Hematopoietic multipotent progenitor cell treated with erythropoietin and hydrocortisone succinate and interleukin-3 and kit ligand, for 4 days (in vitro differentiated cells): ENCODE data around the gene RNF43.

ENCODE experiments used
- DNase-seq: peaks from one replicate; pipeline ENCODE4 v3.0.0-alpha.2; 2015

Gene RNF43

DNA sequence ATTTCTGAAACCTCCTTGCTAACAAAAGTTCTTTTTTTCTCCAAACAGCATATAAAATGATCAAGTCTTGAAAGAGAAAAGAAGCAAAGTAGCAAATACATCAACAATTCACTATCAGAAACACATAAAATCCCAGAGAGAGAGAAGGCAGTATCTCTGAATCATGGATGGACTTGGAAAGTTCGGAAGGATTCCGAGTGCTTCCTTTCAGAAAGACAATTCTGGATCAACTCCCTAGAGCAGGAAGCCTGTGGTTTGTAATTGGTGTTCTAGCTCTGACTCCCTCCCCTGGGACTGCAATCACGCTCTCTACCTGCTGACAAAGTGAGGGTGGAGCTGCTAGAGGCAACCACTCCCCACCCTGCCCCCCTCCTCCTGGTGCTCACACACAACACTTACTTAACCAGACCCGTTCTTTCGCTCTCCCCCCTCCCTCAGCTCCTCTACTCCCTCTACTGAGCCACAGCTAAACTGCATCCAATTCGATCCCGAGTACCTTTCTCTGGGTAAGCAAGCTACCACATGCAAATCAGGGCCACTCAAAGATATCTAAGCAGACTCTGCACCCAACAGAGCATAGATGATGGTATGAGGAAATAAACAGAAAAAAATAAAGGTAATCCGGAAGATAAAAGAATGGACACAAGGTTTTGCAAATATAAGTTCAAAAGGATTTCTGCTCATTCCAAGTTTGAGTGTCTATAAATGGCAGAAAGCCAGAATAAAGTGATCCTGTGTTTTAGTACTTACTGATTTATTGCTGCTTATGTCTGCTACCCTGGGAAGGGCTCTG, at the start of gene RNF43:
Gene RNF43 (minus strand): TSS at position 235 of the 793 bp plus-strand sequence. CDS start 1,957 bp downstream, outside the sequence.
- peak; percentile 94 for DNase-seq

DNA sequence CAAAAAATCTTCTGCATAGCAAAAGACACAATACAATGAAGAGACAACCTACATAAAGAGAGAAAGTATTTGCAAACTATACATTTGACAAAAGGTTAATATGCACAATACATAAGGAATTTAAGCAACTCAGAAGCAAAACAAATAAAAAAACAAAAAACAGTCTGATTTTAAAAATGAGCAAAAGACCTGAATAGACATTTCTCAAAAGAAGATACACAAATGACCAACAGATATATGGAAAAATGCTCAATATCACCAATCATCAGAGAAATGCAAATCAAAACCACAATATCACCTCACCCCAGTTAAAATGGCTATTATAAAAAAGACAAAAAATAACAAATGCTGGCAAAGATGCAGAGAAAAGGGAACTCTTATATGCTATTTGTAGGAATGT, 38.2 kb upstream of the RNF43 start:
- DNase-seq = no peak

DNA sequence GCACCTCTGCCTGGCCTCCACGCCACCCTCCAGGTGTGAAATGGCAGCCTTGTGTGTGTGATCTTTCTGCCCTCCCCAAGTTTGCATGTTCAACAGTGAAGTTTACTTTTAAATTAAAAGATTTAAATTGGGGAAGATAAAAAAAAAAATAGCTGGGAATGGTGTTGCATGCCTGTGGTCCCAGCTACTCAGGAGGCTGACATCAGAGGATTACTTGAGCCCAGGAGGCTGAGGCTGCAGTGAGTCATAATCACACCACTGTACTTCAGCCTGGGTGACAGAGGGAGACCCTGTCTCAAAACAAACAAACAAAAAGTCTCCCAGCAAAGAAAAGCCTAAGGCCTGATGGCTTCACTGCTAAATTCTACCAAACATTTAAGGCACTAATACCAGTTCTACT, 35.4 kb upstream of the RNF43 start:
- DNase-seq = no peak

GRCh38 chr17:58447039-58447975, 30.0 kb upstream of the RNF43 start:
- peak; percentile 93 for DNase-seq

DNA sequence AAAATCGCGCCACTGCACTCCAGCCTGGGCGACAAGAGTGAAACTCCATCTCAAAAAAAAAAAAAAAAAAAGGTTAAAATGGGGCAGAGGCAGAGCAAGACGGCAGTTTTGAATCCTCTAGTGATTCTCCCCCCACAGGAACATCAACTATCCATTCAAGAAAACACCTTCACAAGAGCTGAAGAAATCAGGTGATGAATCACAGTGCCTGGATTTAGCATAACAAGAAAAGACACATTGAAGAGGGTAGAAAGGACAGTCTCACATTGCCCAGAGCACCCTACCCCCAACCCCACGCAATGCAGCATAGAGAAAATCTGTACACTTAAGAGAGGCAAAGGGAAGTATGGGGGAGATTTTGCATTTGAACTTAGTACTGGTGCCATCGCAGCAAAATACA, 28.8 kb upstream of the RNF43 start:
- no peak for DNase-seq

DNA sequence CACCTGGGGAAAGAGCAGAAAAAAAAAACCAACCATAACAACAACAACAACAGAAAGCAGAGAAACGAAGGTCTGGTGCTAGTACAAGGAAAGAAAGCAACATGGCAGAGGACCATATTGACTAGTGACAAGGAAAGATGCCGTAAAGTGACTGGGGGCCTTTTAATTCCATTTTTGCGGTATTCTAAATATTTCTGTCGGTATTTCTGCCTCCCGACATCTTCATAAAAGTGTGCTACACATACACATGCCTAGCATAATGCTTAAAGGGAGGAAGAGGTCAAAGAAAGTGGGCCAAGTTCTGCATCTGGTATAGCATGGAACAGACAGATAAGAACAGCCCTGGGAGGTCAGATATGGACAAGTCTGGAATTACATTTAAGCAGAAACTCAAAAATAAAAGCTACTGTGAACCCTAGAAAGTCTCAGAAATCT, 19.5 kb upstream of the RNF43 start:
- peak; percentile 83 for DNase-seq

GRCh38 chr17:58436245-58436644, 18.9 kb upstream of the RNF43 start:
- no peak for DNase-seq

DNA sequence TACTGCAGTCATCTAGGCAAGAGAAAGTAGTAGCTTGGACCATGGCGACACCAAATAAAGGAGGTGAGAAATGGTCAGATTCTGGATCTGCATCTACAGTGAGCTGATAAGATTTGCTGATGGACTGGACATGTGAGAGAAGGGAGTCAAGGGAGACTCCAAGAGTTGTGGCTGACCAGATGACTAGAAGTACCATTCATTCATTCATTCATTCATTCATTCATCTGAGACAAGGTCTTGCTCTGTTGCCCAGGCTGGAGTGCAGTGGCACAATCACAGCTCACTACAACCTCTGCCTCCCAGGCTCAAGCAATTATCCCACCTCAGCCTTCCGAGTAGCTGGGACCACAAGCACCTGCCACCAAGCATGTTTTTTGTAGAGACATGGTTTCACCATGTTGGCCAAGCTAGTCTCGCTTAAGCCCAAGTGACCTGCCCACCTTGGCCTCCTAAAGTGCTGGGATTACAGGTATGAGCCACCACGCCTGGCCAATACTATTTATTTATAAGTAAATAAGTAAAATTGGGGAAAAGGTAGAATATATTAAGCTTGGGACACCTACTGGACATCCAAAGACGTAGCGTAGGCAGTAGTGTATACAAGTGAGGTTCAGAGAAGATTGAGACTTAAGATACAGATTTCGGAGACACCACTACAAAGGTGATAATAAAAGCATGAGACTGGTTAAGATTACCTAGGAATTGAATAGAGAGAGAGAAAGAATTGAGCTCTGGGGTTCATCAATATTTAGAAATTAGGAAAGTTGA, 15.7 kb upstream of the RNF43 start:
- DNase-seq = peak; percentile 22

DNA sequence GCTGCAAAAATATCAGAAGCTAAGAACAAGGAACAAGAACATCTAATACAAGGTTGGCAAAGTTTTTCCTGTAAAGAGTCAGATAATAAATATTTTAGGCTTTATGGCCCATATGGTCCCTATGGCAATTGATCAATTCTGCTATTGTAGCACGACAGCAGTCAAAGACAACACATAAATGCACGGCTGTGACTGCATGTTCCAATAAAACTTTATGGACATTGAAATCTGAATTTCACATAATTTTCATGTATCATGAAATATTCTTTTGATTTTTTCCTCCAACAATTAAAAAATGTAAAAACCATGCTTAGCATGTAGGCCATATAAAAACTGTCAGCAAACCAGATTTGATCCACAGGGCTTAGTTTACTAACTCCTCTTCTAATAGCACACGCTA, 10.5 kb upstream of the RNF43 start:
- DNase-seq = no peak

- no peak for DNase-seq
Observed at GRCh38 chr17:58421711-58422110, 4.4 kb upstream of the RNF43 start.

GRCh38 chr17:58420827-58421226, 3.5 kb upstream of the RNF43 start:
- no peak for DNase-seq

DNA sequence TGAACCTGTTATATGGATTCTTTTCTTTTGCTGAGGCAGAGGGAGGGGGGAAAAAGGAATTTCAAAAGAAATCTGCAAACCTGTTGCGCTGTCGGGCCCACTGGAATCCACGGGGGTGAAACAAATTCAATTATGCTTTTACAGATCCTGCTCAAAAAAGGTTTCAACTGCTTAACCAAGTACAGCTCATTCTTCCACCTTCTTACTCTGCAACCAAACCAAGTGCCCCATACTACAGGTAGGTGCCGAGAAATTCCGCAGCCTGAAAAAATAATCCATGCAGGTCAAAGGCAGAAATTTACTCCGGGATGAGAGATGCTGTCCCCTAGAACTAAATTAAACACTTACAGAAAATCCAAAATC, 416 bp downstream of the RNF43 start:
- no peak for DNase-seq

- no peak for DNase-seq
Observed at GRCh38 chr17:58416396-58416795, 938 bp downstream of the RNF43 start.

DNA sequence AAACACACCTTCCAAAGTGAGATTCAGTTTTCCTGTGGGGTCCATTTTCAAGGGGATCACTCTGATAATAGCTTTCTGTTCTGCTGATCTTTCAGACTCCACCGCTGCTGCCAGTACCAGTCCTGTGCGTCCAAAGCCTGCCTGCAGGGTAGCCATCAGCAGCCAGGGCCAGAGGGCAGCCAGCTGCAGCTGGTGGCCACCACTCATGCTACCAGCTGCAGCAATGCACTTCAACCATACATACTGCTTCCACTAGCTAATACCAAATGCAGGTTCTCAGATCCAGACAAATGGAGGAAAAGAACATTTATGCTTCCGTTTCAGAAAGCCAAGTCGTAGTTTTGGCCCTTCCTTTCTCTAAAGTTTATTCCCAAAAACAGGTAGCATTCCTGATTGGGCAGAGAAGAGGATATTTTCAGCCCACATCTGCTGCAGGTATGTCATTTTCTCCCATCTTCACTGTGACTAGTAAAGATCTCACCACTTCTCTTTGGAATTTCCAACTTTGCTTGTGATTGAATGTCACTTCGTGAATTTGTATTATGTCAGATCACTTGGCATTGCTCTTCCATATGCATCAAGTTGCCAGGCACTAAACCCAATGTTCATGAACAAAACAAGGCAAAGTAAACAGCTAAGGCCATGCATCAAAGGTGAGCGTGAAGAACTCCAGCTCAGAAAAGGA, 1.8 kb downstream of the RNF43 start:
- DNase-seq = no peak

DNA sequence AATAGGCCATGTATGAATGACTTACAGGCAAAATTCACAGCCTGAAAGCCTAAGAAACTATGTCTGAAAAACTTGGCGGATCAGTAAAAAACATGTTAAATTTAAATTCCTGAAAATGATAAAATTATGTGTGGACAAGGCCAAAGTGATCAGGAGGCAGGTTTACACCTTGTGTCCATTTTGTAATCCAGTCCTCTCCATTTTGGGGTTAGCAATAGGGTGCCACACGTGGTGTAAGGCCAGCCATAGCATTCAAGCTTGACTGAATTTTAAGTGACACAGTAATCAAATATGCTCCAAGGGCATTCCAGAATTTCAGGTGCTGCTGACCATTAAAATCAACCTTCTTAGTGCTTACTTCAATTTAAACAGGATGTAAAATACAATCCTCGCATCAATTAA, 2.7 kb downstream of the RNF43 start:
- no peak for DNase-seq

GRCh38 chr17:58413684-58414083, 3.6 kb downstream of the RNF43 start:
- DNase-seq = no peak

- peak; percentile 56 for DNase-seq
Observed at GRCh38 chr17:58412961-58413586, 4.3 kb downstream of the RNF43 start.

DNA sequence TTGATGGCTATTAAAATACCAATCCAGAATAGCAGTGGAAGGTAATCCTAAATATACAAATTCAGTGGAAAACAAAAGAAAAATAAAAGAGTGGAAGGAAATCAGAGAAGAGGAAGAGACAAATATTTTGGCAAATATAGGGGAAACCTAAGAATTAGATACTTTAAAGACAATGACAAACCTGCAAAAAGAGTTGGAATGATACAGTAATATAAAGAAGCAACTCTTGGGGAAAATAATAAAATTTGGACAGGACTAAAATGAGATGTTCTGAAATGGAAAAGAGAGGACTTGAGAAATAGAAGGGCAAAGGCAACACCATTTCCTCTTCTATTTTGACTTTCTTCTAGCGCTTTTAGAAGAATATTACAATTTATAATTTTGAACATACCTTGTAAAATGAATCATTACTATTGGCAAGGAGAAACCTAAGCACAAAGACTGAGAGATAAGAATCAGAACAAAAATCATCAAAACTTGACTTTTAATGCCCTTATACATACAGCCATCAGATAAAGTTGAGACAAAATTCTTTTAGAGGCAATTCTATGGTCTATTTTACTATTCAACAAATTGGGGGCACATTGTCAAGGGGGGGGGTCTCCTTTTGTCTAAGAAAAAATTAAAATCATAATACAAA, 5.2 kb downstream of the RNF43 start:
- no peak for DNase-seq

GRCh38 chr17:58411408-58411894, 5.9 kb downstream of the RNF43 start:
- DNase-seq = no peak

DNA sequence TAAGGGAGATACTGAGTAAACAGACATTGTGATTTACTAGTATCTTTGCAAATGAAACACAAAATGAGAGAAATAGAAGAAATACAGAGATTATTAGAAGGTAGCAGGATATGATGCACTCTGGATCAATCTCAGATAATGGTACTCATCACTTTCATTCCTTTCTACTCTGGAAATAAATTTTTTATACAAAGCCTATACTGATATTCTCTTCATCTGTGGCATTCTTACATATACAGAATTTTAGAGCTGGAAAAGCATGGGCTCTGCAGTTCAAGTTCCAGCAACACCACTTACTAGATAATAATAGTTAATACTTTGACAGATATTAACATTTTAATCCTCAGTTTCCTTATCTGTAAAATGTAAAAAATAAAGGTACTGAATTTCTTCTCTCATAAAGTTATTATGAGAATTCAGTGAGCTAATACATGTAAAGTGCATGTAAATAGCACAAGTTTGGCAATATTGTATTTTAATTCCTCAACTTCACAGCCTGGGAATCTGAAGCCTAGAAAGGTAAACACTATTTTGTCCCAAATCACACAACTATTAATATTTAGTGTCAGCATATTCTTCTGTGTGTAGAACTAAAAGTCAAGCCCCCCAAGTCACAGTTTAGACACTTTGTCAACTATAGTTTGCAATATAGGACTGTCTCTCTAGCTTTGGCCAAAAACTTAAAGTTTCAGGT, 6.5 kb downstream of the RNF43 start:
- no peak for DNase-seq

DNA sequence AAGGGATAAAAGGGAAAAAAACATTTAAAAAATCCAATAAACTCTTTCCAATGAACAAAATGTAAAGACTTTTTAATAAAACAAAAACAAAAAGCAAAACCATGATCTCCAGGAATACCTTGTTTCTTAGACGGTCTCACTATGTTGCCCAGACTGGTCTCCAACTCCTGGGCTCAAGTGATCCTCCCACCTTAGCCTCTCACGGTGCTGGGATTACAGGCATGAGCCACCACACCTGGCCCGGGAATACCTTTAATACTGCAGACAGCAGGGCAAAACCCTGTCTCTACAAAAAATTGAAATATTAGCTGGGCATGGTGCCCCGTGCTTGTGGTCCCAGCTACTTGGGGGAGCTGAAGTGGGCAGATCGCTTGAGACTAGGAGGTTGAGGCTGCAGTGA, 7.9 kb downstream of the RNF43 start:
- no peak for DNase-seq
